ENCODE data around the gene PPM1K.

The PPM1K gene

DNA sequence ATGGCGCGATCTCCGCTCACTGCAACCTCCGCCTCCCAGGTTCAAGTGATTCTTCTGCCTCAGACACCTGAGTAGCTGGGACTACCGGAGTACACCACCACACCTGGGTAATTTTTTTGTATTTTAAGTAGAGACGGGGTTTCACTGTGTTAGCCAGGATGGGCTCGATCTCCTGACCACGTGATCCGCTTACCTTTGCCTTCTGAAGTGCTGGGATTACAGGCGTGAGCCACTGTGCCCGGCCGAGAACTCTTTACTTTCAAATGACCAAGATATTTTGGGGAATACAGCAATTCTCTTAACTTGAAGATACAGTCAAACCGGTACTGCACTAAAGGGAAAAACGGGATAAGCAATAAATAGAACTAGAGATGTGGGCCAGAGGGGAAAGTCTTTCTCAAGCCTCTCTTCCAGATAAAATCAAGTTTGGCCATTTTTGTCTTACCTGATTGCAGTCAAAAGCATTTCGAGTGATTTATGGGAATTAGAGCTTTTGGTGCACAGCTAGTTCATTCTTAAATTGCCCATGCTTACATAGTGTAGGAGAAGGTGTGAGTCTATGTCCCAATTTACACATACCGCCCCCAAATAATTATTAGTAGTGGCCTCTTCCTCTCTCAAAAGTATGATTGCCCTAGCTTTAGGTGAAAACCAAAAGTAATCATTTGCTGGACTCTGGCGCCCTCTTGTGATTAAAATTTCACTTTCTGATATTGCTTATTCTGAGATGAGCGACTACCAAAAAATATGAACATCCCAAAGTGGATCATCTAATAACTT lies 72.7 kb downstream of the PPM1K start:
- peak; percentile 15 for DNase-seq
- TF ChIP-seq, protein P1, sequence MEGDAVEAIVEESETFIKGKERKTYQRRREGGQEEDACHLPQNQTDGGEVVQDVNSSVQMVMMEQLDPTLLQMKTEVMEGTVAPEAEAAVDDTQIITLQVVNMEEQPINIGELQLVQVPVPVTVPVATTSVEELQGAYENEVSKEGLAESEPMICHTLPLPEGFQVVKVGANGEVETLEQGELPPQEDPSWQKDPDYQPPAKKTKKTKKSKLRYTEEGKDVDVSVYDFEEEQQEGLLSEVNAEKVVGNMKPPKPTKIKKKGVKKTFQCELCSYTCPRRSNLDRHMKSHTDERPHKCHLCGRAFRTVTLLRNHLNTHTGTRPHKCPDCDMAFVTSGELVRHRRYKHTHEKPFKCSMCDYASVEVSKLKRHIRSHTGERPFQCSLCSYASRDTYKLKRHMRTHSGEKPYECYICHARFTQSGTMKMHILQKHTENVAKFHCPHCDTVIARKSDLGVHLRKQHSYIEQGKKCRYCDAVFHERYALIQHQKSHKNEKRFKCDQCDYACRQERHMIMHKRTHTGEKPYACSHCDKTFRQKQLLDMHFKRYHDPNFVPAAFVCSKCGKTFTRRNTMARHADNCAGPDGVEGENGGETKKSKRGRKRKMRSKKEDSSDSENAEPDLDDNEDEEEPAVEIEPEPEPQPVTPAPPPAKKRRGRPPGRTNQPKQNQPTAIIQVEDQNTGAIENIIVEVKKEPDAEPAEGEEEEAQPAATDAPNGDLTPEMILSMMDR (IDR thresholded peaks at IDR 0.05; ENCODE audit: low read depth, low read length) = 0 out of 2 replicates have a peak, but pooled peaks have one; percentile 17
- H3K9me3 ChIP-seq (ENCODE audit: severe bottlenecking) = no peaks in the 10 kb centered on the region
- no peak overlapping the region for H3K4me3 ChIP-seq (ENCODE audit: low read depth, low read length)
- H3K36me3 ChIP-seq = no peaks in the 10 kb centered on the region
- no peak overlapping the region for H3K27ac ChIP-seq
- peaks cover 2% of the 10 kb centered on the region for H3K27me3 ChIP-seq (ENCODE audit: insufficient read depth, low read depth, severe bottlenecking)

DNA sequence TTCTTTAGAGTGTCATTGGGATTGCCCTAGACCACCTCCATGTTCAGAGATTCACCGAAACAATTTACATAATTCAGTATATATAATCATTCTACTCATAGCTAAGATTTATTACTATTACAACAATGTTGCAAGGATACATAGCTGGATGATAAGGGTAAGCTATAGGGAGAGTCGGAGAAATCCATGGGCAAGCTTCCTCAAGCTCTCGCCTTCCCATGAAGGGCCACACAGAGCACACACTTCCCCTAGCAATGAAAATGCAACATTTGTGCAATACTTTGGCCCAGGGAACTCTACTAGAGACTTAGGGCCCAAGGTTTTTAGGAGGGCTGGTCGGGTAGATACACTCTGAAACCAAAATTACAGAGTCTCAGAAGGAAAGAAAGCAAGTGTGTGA lies 76.2 kb downstream of the PPM1K start:
- DNase-seq = no peak
- H3K27me3 ChIP-seq (ENCODE audit: insufficient read depth, low read depth, severe bottlenecking) = no peaks in the 10 kb centered on the region
- H3K36me3 ChIP-seq = no peaks in the 10 kb centered on the region
- TF ChIP-seq, protein P1 (IDR thresholded peaks at IDR 0.05; ENCODE audit: low read depth, low read length) = no peak
- H3K4me3 ChIP-seq (ENCODE audit: low read depth, low read length) = no peak overlapping the region
- no peaks in the 10 kb centered on the region for H3K9me3 ChIP-seq (ENCODE audit: severe bottlenecking)
- no peak overlapping the region for H3K27ac ChIP-seq

Data from WERI-Rb-1 (cell line).